WTC11 (cell line): ENCODE measurements around the gene PFN1. TPM values are rescaled to one million over a fixed set of nuclear protein-coding genes. Genes with fewer than 3 reads are reported as not detected.

Experiments
- ARID4B ChIP-seq: sonication (generic); formaldehyde crosslinking; IDR thresholded peaks from 2 replicates; pipeline ENCODE4 v1.8.0; 2023; ENCODE audit warnings: missing genetic modification reagents, mild to moderate bottlenecking, borderline replicate concordance
- CBFB ChIP-seq: sonication (generic); formaldehyde crosslinking; IDR thresholded peaks from 2 replicates; pipeline ENCODE4 v1.8.1; 2022; ENCODE audit warnings: mild to moderate bottlenecking, low read depth, missing genetic modification reagents
- CDX4 ChIP-seq: fragments of 250-450 bp; sonication (Bioruptor Pico); IDR thresholded peaks from 2 replicates; pipeline ENCODE4 v1.9.0; 2021; ENCODE audit warnings: moderate library complexity, mild to moderate bottlenecking, inconsistent platforms, borderline replicate concordance
- CTCF ChIP-seq: fragments of 200-600 bp; IDR thresholded peaks from 2 replicates; pipeline ENCODE4 v1.8.0; 2022; ENCODE audit warnings: antibody characterized with exemption
- E2F5 ChIP-seq: sonication (generic); formaldehyde crosslinking; IDR thresholded peaks from 2 replicates; pipeline ENCODE4 v1.8.1; 2022; ENCODE audit warnings: mild to moderate bottlenecking, moderate library complexity, missing genetic modification reagents
- IRF1 ChIP-seq: sonication (generic); formaldehyde crosslinking; IDR thresholded peaks from 2 replicates; pipeline ENCODE4 v1.8.0; 2023; ENCODE audit warnings: missing genetic modification reagents
- JAZF1 ChIP-seq: fragments of 250-450 bp; sonication (Bioruptor Pico); IDR thresholded peaks from 2 replicates; pipeline ENCODE4 v1.9.0; 2021; ENCODE audit warnings: moderate library complexity, mild to moderate bottlenecking, inconsistent platforms
- MXD4 ChIP-seq: fragments of 250-450 bp; sonication (Bioruptor Pico); IDR thresholded peaks from 2 replicates; pipeline ENCODE4 v1.8.0; 2021; ENCODE audit warnings: mild to moderate bottlenecking, moderate library complexity, borderline replicate concordance
- NFE2L1 ChIP-seq: sonication (generic); formaldehyde crosslinking; IDR thresholded peaks from 2 replicates; pipeline ENCODE4 v1.8.1; 2023; ENCODE audit warnings: missing genetic modification reagents
- NR1H2 ChIP-seq: sonication (generic); formaldehyde crosslinking; IDR thresholded peaks from 2 replicates; pipeline ENCODE4 v1.9.0; 2021; ENCODE audit warnings: mild to moderate bottlenecking, moderate library complexity, missing genetic modification reagents
- NR2C2 ChIP-seq: sonication (generic); formaldehyde crosslinking; IDR thresholded peaks from 2 replicates; pipeline ENCODE4 v1.8.0; 2022; ENCODE audit warnings: mild to moderate bottlenecking, missing genetic modification reagents
- PREB ChIP-seq: sonication (generic); formaldehyde crosslinking; IDR thresholded peaks from 2 replicates; pipeline ENCODE4 v1.8.1; 2022; ENCODE audit warnings: mild to moderate bottlenecking, missing genetic modification reagents, moderate library complexity, borderline replicate concordance
- ZNF317 ChIP-seq: sonication (generic); formaldehyde crosslinking; IDR thresholded peaks from 2 replicates; pipeline ENCODE4 v1.8.1; 2023; ENCODE audit warnings: low read depth, mild to moderate bottlenecking, moderate library complexity, missing genetic modification reagents, borderline replicate concordance
- ZNF396 ChIP-seq: fragments of 250-450 bp; sonication (Bioruptor Pico); IDR thresholded peaks from 2 replicates; pipeline ENCODE4 v1.8.0; 2021; ENCODE audit warnings: mild to moderate bottlenecking, moderate library complexity, borderline replicate concordance
- ZNF416 ChIP-seq: fragments of 250-450 bp; sonication (Bioruptor Pico); IDR thresholded peaks from 2 replicates; pipeline ENCODE4 v1.9.0; 2021; ENCODE audit warnings: mild to moderate bottlenecking, inconsistent platforms
- ZNF512 ChIP-seq: sonication (generic); formaldehyde crosslinking; IDR thresholded peaks from 2 replicates; pipeline ENCODE4 v1.8.1; 2022; ENCODE audit warnings: missing genetic modification reagents, borderline replicate concordance
- total RNA-seq: library from RNA; stranded (reverse); gene quantifications from 3 replicates; pipeline ENCODE4 v1.2.3, GENCODE V29; 2021

PFN1 gene
- total RNA-seq, 1 experiment from 2014 or later, result 1,289 TPM

- TF ChIP-seq ARID4B (CRISPR knock-in tag) (peak; percentile 65; the same call in 1 of the 2 replicates), CBFB (CRISPR knock-in tag) (peak; percentile 40; the same call in 1 of the 2 replicates), CDX4 (CRISPR knock-in tag) (no peak), ZNF512 (no peak), PREB (0 out of 2 replicates have a peak, but pooled peaks have one; percentile 22), ZNF416 (CRISPR knock-in tag) (no peak), E2F5 (peak; percentile 57; the same call in 1 of the 2 replicates), IRF1 (CRISPR knock-in tag) (no peak), NFE2L1 (CRISPR knock-in tag) (no peak), ZNF396 (CRISPR knock-in tag) (no peak), CTCF (no peak), NR2C2 (CRISPR knock-in tag) (0 out of 2 replicates have a peak, but pooled peaks have one; percentile 28), MXD4 (no peak), JAZF1 (no peak), NR1H2 (CRISPR knock-in tag) (no peak), ZNF317 (CRISPR knock-in tag) (no peak)
These were observed 19.5 kb upstream of the PFN1 start, which contains the start of gene SPAG7 (continued) for GRCh38 chr17:4967539-4968485.
